ENCODE data around the gene PARD3.

PARD3 gene

GRCh38 chr10:34469446-34469845 lies 345.6 kb downstream of the PARD3 start:
- POLR2A ChIA-PET = no interaction called here
- CTCF ChIA-PET = no interaction called here
- DNase-seq (ENCODE audit: low read depth, low spot score) = no peak
- TF ChIP-seq CTCF (IDR thresholded peaks at IDR 0.05; ENCODE audit: insufficient read depth, low read length, missing control alignments) = no peak
- no peak overlapping the region for H3K4me3 ChIP-seq (ENCODE audit: low read depth, low read length)

- no peak overlapping the region for H3K4me3 ChIP-seq (ENCODE audit: low read depth, low read length)
- POLR2A ChIA-PET = no interaction called here
- CTCF ChIA-PET = no interaction called here
- no peak for DNase-seq (ENCODE audit: low read depth, low spot score)
- TF ChIP-seq CTCF (IDR thresholded peaks at IDR 0.05; ENCODE audit: insufficient read depth, low read length, missing control alignments) = no peak
Measured at GRCh38 chr10:34467902-34468301, 347.2 kb downstream of the PARD3 start.

- no peak overlapping the region for H3K4me3 ChIP-seq (ENCODE audit: low read depth, low read length)
- no peak for TF ChIP-seq CTCF (IDR thresholded peaks at IDR 0.05; ENCODE audit: insufficient read depth, low read length, missing control alignments)
- CTCF ChIA-PET = no interaction called here
- DNase-seq (ENCODE audit: low read depth, low spot score) = no peak
- POLR2A ChIA-PET = no interaction called here
Measured at GRCh38 chr10:34467364-34467763, 347.7 kb downstream of the PARD3 start.

GRCh38 chr10:34465678-34466077 lies 349.4 kb downstream of the PARD3 start:
- H3K4me3 ChIP-seq (ENCODE audit: low read depth, low read length) = no peak overlapping the region
- TF ChIP-seq CTCF (IDR thresholded peaks at IDR 0.05; ENCODE audit: insufficient read depth, low read length, missing control alignments) = no peak
- DNase-seq (ENCODE audit: low read depth, low spot score) = no peak
- CTCF ChIA-PET = no interaction called here
- POLR2A ChIA-PET = no interaction called here

- POLR2A ChIA-PET = no interaction called here
- CTCF ChIA-PET = no interaction called here
- H3K4me3 ChIP-seq (ENCODE audit: low read depth, low read length) = no peak overlapping the region
- DNase-seq (ENCODE audit: low read depth, low spot score) = no peak
- TF ChIP-seq CTCF (IDR thresholded peaks at IDR 0.05; ENCODE audit: insufficient read depth, low read length, missing control alignments) = no peak
Measured at GRCh38 chr10:34464591-34464990, 350.5 kb downstream of the PARD3 start.

GRCh38 chr10:34464000-34464399 lies 351.1 kb downstream of the PARD3 start:
- CTCF ChIA-PET = no interaction called here
- TF ChIP-seq CTCF (IDR thresholded peaks at IDR 0.05; ENCODE audit: insufficient read depth, low read length, missing control alignments) = no peak
- H3K4me3 ChIP-seq (ENCODE audit: low read depth, low read length) = no peak overlapping the region
- POLR2A ChIA-PET = no interaction called here
- no peak for DNase-seq (ENCODE audit: low read depth, low spot score)

All from AG04449 (cell line).